IMR-90 (cell line): Measurements from ENCODE around the gene SLC44A2. TPM values are rescaled to one million over a fixed set of nuclear protein-coding genes. Genes with fewer than 3 reads are reported as not detected.

Source experiments
- ATAC-seq: fragments of 200-7000 bp; cut with Tn5 transposase; 2 replicates; pipeline ENCODE4 v1.9.1; 2020; ENCODE audit warnings: low read depth, mild to moderate bottlenecking, moderate library complexity
- BruUV-seq: library from RNA; stranded (reverse); fragments of 400-500 nt; replicated peaks from 2 replicates; lab custom pipeline; 2021; lab: Mats Ljungman, UMichigan
- CTCF ChIA-PET: fragments of 300-600 bp; formaldehyde crosslinking; extraction: SDS; loops from one replicate; lab custom pipeline; 2021; ENCODE audit warnings: antibody characterized with exemption; lab: Yijun Ruan, JAX
- POLR2A ChIA-PET: fragments of 300-600 bp; sonication (Branson Sonifier 250); formaldehyde crosslinking; loops from one replicate; lab custom pipeline; 2022; ENCODE audit warnings: antibody characterized with exemption; ENCODE audit not compliant: unreplicated experiment; lab: Charles Lee
- DNase-seq: peaks from one replicate; pipeline ENCODE4 v3.0.0; 2013
- H2AFZ ChIP-seq: replicated peaks from 2 replicates; pipeline ENCODE3; 2013; ENCODE audit warnings: low read length, mild to moderate bottlenecking; ENCODE audit not compliant: poor library complexity
- H2AK5ac ChIP-seq: 2 replicates; pipeline ENCODE4 v1.6.1; 2013; ENCODE audit warnings: low read depth, low read length, inconsistent platforms
- H2AK9ac ChIP-seq: replicated peaks from 2 replicates; pipeline ENCODE3; 2013; ENCODE audit warnings: mild to moderate bottlenecking, low read depth, low read length, moderate library complexity; ENCODE audit not compliant: poor library complexity
- H2BK120ac ChIP-seq: 2 replicates; pipeline ENCODE4 v1.6.1; 2013; ENCODE audit warnings: low read depth, low read length, inconsistent platforms
- H2BK15ac ChIP-seq: 3 replicates; pipeline ENCODE4 v1.6.1; 2013; ENCODE audit warnings: low read depth, low read length, inconsistent platforms
- H2BK20ac ChIP-seq: 2 replicates; pipeline ENCODE4 v1.6.1; 2013; ENCODE audit warnings: low read depth, mild to moderate bottlenecking, inconsistent platforms, low read length, moderate library complexity
- H2BK5ac ChIP-seq: 2 replicates; pipeline ENCODE4 v1.6.1; 2013; ENCODE audit warnings: mild to moderate bottlenecking, low read depth, low read length, inconsistent platforms; ENCODE audit not compliant: poor library complexity, severe bottlenecking
- H3K14ac ChIP-seq: replicated peaks from 2 replicates; pipeline ENCODE4 v1.6.1; 2013; ENCODE audit warnings: low read depth, low read length, inconsistent platforms
- H3K18ac ChIP-seq: 2 replicates; pipeline ENCODE4 v1.6.1; 2013; ENCODE audit warnings: low read depth, low read length, control low read depth
- H3K23ac ChIP-seq: 2 replicates; pipeline ENCODE4 v1.6.1; 2013; ENCODE audit warnings: low read depth, low read length, inconsistent platforms
- H3K27ac ChIP-seq: 2 replicates; pipeline ENCODE4 v1.5.1; 2013; ENCODE audit warnings: mild to moderate bottlenecking, control low read depth, low read length; ENCODE audit not compliant: insufficient read depth
- H3K27me3 ChIP-seq: 2 replicates; pipeline ENCODE4 v1.6.1; 2013; ENCODE audit warnings: low read length; ENCODE audit not compliant: control insufficient read depth, insufficient read depth
- H3K36me3 ChIP-seq: 2 replicates; pipeline ENCODE4 v1.6.1; 2013; ENCODE audit warnings: low read length, mixed read lengths; ENCODE audit not compliant: control insufficient read depth, insufficient read depth
- H3K4ac ChIP-seq: 2 replicates; pipeline ENCODE4 v1.6.1; 2013; ENCODE audit warnings: low read depth, low read length, inconsistent platforms
- H3K4me1 ChIP-seq: 2 replicates; pipeline ENCODE4 v1.6.1; 2013; ENCODE audit warnings: low read length, mixed read lengths; ENCODE audit not compliant: control insufficient read depth, insufficient read depth
- H3K4me2 ChIP-seq: 2 replicates; pipeline ENCODE4 v1.6.1; 2013; ENCODE audit warnings: low read depth, mild to moderate bottlenecking, control low read depth, low read length, moderate library complexity
- H3K4me3 ChIP-seq: 2 replicates; pipeline ENCODE4 v1.5.1; 2013; ENCODE audit warnings: low read depth, mild to moderate bottlenecking, control low read depth, low read length, moderate library complexity; ENCODE audit not compliant: insufficient read depth
- H3K56ac ChIP-seq: 2 replicates; pipeline ENCODE4 v1.6.1; 2013; ENCODE audit warnings: low read length, inconsistent platforms; ENCODE audit not compliant: insufficient read depth; ENCODE audit errors: extremely low read depth
- H3K79me1 ChIP-seq, 2 experiments: 2 replicates each; pipeline ENCODE4 v1.6.1; 2013; ENCODE audit warnings: low read length in 2 of 2, inconsistent platforms in 1 of 2, low read depth in 1 of 2
- H3K9ac ChIP-seq: 2 replicates; pipeline ENCODE4 v1.6.1; 2013; ENCODE audit warnings: low read depth, low read length, control low read depth
- H3K9me1 ChIP-seq: 2 replicates; pipeline ENCODE4 v1.6.1; 2013; ENCODE audit warnings: low read length, inconsistent platforms; ENCODE audit not compliant: insufficient read depth
- H3K9me3 ChIP-seq: 2 replicates; pipeline ENCODE4 v1.6.1; 2013; ENCODE audit warnings: low read length; ENCODE audit not compliant: control insufficient read depth, insufficient read depth
- H4K20me1 ChIP-seq: 2 replicates; pipeline ENCODE4 v1.6.1; 2013; ENCODE audit warnings: low read length, inconsistent platforms; ENCODE audit not compliant: insufficient read depth
- H4K5ac ChIP-seq: 2 replicates; pipeline ENCODE4 v1.6.1; 2013; ENCODE audit warnings: mild to moderate bottlenecking, low read depth, low read length, control low read depth
- H4K8ac ChIP-seq, 2 experiments: 2 replicates each; pipeline ENCODE4 v1.6.1; 2013; ENCODE audit warnings: low read depth in 2 of 2, low read length in 2 of 2, control low read depth in 1 of 2, inconsistent platforms in 1 of 2
- H4K91ac ChIP-seq: 2 replicates; pipeline ENCODE4 v1.6.1; 2013; ENCODE audit warnings: low read depth, low read length, inconsistent platforms; ENCODE audit not compliant: insufficient read depth
- BHLHE40 ChIP-seq: fragments of 150-350 bp; IDR thresholded peaks from 2 replicates; pipeline ENCODE4 v1.6.1; 2016; ENCODE audit warnings: mild to moderate bottlenecking, low read depth, low read length
- FOS ChIP-seq: fragments of 150-350 bp; IDR thresholded peaks from 2 replicates; pipeline ENCODE4 v1.6.1; 2016; ENCODE audit warnings: low read depth, low read length
- MAZ ChIP-seq: IDR thresholded peaks from 2 replicates; pipeline ENCODE4 v1.6.1; 2012; ENCODE audit warnings: low read depth, mild to moderate bottlenecking, low read length, improper control_type of control experiment, moderate library complexity, borderline replicate concordance
- RFX5 ChIP-seq: IDR thresholded peaks from 2 replicates; pipeline ENCODE4 v1.8.0; 2012; ENCODE audit warnings: low read depth, mild to moderate bottlenecking, low read length, moderate library complexity
- WGBS, 2 experiments: methylation state at CpG; one replicate each; pipeline versions ENCODE4 v1.1.5 to v1.1.7; 2013; ENCODE audit warnings: missing lambda C conversion rate in 2 of 2; ENCODE audit not compliant: insufficient read length in 1 of 2; ENCODE audit errors: extremely low coverage in 2 of 2; 5-methylcytosine and 5-hydroxymethylcytosine counted together
- dilution Hi-C: fragments of 300-500 bp; cut with HindIII; formaldehyde crosslinking; loops from one replicate; pipeline ENCODE4 v1.14.3; 2018; ENCODE audit warnings: low sequenced_read_pairs; ENCODE audit not compliant: unreplicated experiment
- in situ Hi-C: fragments of 300-500 bp; cut with MboI; formaldehyde crosslinking; loops from 3 replicates; pipeline ENCODE4 v1.14.3; 2019; ENCODE audit warnings: low sequenced_read_pairs, inconsistent platforms, mixed read lengths
- intact Hi-C: fragments of 100-400 bp; cut with micrococcal nuclease; formaldehyde crosslinking; loops from 2 replicates; pipeline ENCODE4 v1.10.0; 2022
- polyA plus RNA-seq, 3 experiments: library from polyadenylated mRNA; depleted of rRNA; stranded (reverse); fragments of >200 nt; gene quantifications; 2 replicates each; pipeline ENCODE4 v1.2.3, GENCODE V29; 2012; ENCODE audit warnings: low replicate concordance in 1 of 3
- total RNA-seq: library from RNA; depleted of rRNA; stranded (reverse); fragments of >200 nt; gene quantifications from 2 replicates; pipeline ENCODE4 v1.2.3, GENCODE V29; 2012

SLC44A2 gene
- total and polyA plus RNA-seq, 2 of the 4 experiments (the other 2 are of a cell fraction) = 28.5 to 62.9 TPM

GRCh38 chr19:10640361-10640760 is 15.0 kb downstream of the SLC44A2 start:
- Histone ChIP-seq H3K9me3 (no peaks in the 10 kb centered on the region), H3K4me1 (peaks cover 3% of the 10 kb centered on the region; the same call in 1 of the 2 replicates), H3K23ac (no peak overlapping the region), H3K79me1 (no peaks in the 10 kb centered on the region; a peak in 2 of 4 replicates), H3K4me2 (no peak overlapping the region), H3K27ac (no peak overlapping the region), H3K4me3 (no peak overlapping the region), H4K91ac (no peak overlapping the region), H2BK120ac (no peak overlapping the region), H2AK9ac (no peak overlapping the region), H3K9ac (no peak overlapping the region), H4K5ac (no peak overlapping the region), H3K36me3 (peaks cover 51% of the 10 kb centered on the region), H3K9me1 (peaks cover 7% of the 10 kb centered on the region; the same call in 1 of the 2 replicates), H2BK20ac (no peak overlapping the region), H4K8ac (no peak overlapping the region), H3K14ac (no peak overlapping the region), H2AFZ (no peak overlapping the region), H2BK5ac (no peak overlapping the region), H2AK5ac (no peak overlapping the region), H2BK15ac (no peak overlapping the region), H4K20me1 (peaks cover 4% of the 10 kb centered on the region; the same call in 1 of the 2 replicates), H3K4ac (no peak overlapping the region), H3K56ac (no peak overlapping the region), H3K18ac (no peak overlapping the region), H3K27me3 (no peaks in the 10 kb centered on the region)
- no TSS peak for BruUV-seq
- no CpG with 5 or more reads among the region's 2 CpGs for WGBS, 2 experiments
- no peak for TF ChIP-seq BHLHE40
- TF ChIP-seq FOS = no peak
- no peak for TF ChIP-seq MAZ
- TF ChIP-seq RFX5 = no peak
- intact Hi-C loops = loop anchor here (10.0 kb wide), 1 partner anchor 156 kb away; no protein-coding TSS in a partner anchor
- in situ Hi-C loops = loop anchor here (5.0 to 10.0 kb wide), 2 partner anchors 58 to 146 kb away; no protein-coding TSS in a partner anchor
- ChIA-PET POLR2A (no interaction called here), CTCF (no interaction called here)
- ATAC-seq = no peak
- dilution Hi-C loops = no loop called here
- DNase-seq = no peak
